OCI-LY1 (cell line): ENCODE measurements around the gene ATP6V0A1.

Source experiments
- H2AFZ ChIP-seq: fragments of 200-600 bp; sonication (generic), shearing (Covaris generic); 2 replicates; pipeline ENCODE4 v1.6.0; 2014; ENCODE audit warnings: antibody characterized with exemption, mild to moderate bottlenecking, low read length
- H3F3A ChIP-seq: fragments of 200-600 bp; sonication (generic), shearing (Covaris generic); 2 replicates; pipeline ENCODE4 v1.6.0; 2014; ENCODE audit warnings: mild to moderate bottlenecking, antibody characterized with exemption, low read length, moderate library complexity; ENCODE audit not compliant: insufficient read depth
- H3K27ac ChIP-seq: fragments of 200-600 bp; sonication (generic); 2 replicates; pipeline ENCODE4 v1.5.1; 2014; ENCODE audit warnings: low read length, mixed run types, mild to moderate bottlenecking, low read depth; ENCODE audit not compliant: poor library complexity, severe bottlenecking
- H3K27me3 ChIP-seq: fragments of 200-600 bp; sonication (generic); 2 replicates; pipeline ENCODE4 v1.6.0; 2014; ENCODE audit warnings: antibody characterized with exemption, mild to moderate bottlenecking, low read length, moderate library complexity; ENCODE audit not compliant: insufficient read depth
- H3K36me3 ChIP-seq: fragments of 200-600 bp; sonication (generic); 2 replicates; pipeline ENCODE4 v1.6.1; 2014; ENCODE audit warnings: mild to moderate bottlenecking, antibody characterized with exemption, low read length, moderate library complexity, mixed read lengths; ENCODE audit not compliant: insufficient read depth
- H3K4me1 ChIP-seq: fragments of 200-600 bp; sonication (generic); 2 replicates; pipeline ENCODE4 v1.5.1; 2014; ENCODE audit warnings: mild to moderate bottlenecking, low read length, moderate library complexity; ENCODE audit not compliant: insufficient read depth, severe bottlenecking
- H3K4me2 ChIP-seq: fragments of 200-600 bp; sonication (generic), shearing (Covaris generic); 2 replicates; pipeline ENCODE4 v1.6.1; 2014; ENCODE audit warnings: low read length
- H3K4me3 ChIP-seq: fragments of 200-600 bp; sonication (generic); 2 replicates; pipeline ENCODE4 v1.5.1; 2014; ENCODE audit warnings: low read length, low read depth, mild to moderate bottlenecking, mixed read lengths; ENCODE audit not compliant: poor library complexity, severe bottlenecking
- H3K79me2 ChIP-seq: fragments of 200-600 bp; shearing (Covaris generic); 2 replicates; pipeline ENCODE4 v1.6.1; 2016; ENCODE audit warnings: mixed run types, low read length, mixed read lengths; ENCODE audit not compliant: insufficient read depth
- H3K9ac ChIP-seq: fragments of 200-600 bp; sonication (generic), shearing (Covaris generic); 2 replicates; pipeline ENCODE4 v1.6.1; 2014; ENCODE audit warnings: mild to moderate bottlenecking, low read length, mixed read lengths
- H3K9me2 ChIP-seq: fragments of 200-600 bp; sonication (generic), shearing (Covaris generic); 2 replicates; pipeline ENCODE4 v1.6.1; 2014; ENCODE audit warnings: low read depth, mild to moderate bottlenecking, low read length, mixed read lengths
- H3K9me3 ChIP-seq: fragments of 200-600 bp; shearing (Covaris generic); 2 replicates; pipeline ENCODE4 v1.6.1; 2014; ENCODE audit warnings: low read length, mixed read lengths
- H4K20me1 ChIP-seq: fragments of 200-600 bp; sonication (generic), shearing (Covaris generic); 2 replicates; pipeline ENCODE4 v1.6.0; 2016; ENCODE audit warnings: mild to moderate bottlenecking, low read length; ENCODE audit not compliant: insufficient read depth
- CTCF ChIP-seq: fragments of 200-600 bp; sonication (generic), shearing (Covaris generic); IDR thresholded peaks from 2 replicates; pipeline ENCODE4 v1.5.1; 2017; ENCODE audit warnings: mild to moderate bottlenecking, antibody characterized with exemption, low read length, moderate library complexity, mixed read lengths
- EZH2 ChIP-seq: fragments of 200-600 bp; sonication (generic), shearing (Covaris generic); IDR thresholded peaks from 2 replicates; pipeline ENCODE4 v1.8.0; 2017; ENCODE audit warnings: borderline replicate concordance, mixed run types, mild to moderate bottlenecking, antibody characterized with exemption, low read length, moderate library complexity, mixed read lengths

The ATP6V0A1 gene

GRCh38 chr17:42421136-42421506, 37.6 kb upstream of the ATP6V0A1 start:
- TF ChIP-seq CTCF (no peak), EZH2 (no peak)
- no peaks in the 10 kb centered on the region for H3K4me1 ChIP-seq
- H3K9me3 ChIP-seq, result no peaks in the 10 kb centered on the region
- peaks cover 7% of the 10 kb centered on the region; the same call in 1 of the 2 replicates for H3K27me3 ChIP-seq
- no peak overlapping the region for H3K4me2 ChIP-seq
- no peaks in the 10 kb centered on the region for H3K9me2 ChIP-seq
- H2AFZ ChIP-seq, result no peak overlapping the region
- H3F3A ChIP-seq, result no peaks in the 10 kb centered on the region
- H3K36me3 ChIP-seq, result no peaks in the 10 kb centered on the region
- no peak overlapping the region for H3K4me3 ChIP-seq
- no peak overlapping the region for H3K27ac ChIP-seq
- no peaks in the 10 kb centered on the region for H3K79me2 ChIP-seq
- H4K20me1 ChIP-seq, result no peaks in the 10 kb centered on the region
- no peak overlapping the region for H3K9ac ChIP-seq

GRCh38 chr17:42421507-42422338, 37.0 kb upstream of the ATP6V0A1 start:
- no peak overlapping the region for H3K9ac ChIP-seq

GRCh38 chr17:42422412-42422957, 36.2 kb upstream of the ATP6V0A1 start:
- Histone ChIP-seq H3K9me2 (no peaks in the 10 kb centered on the region), H3K9me3 (no peaks in the 10 kb centered on the region), H3K4me2 (no peak overlapping the region; the same call in 1 of the 2 replicates), H3K4me1 (no peaks in the 10 kb centered on the region), H3F3A (no peaks in the 10 kb centered on the region), H3K36me3 (no peaks in the 10 kb centered on the region), H3K27me3 (peaks cover 7% of the 10 kb centered on the region; the same call in 1 of the 2 replicates), H4K20me1 (no peaks in the 10 kb centered on the region), H3K79me2 (no peaks in the 10 kb centered on the region), H3K27ac (no peak overlapping the region), H2AFZ (no peak overlapping the region), H3K4me3 (no peak overlapping the region), H3K9ac (no peak overlapping the region)
- TF ChIP-seq EZH2 (no peak), CTCF (no peak)

More at GRCh38 chr17:42421507-42422338, 37.0 kb upstream of the ATP6V0A1 start:
- no peaks in the 10 kb centered on the region for H3K79me2 ChIP-seq
- H2AFZ ChIP-seq, result no peak overlapping the region
- H3K4me2 ChIP-seq, result no peak overlapping the region
- H3K9me2 ChIP-seq, result no peaks in the 10 kb centered on the region
- no peak overlapping the region for H3K27ac ChIP-seq
- H3K36me3 ChIP-seq, result no peaks in the 10 kb centered on the region
- no peaks in the 10 kb centered on the region for H3K4me1 ChIP-seq
- no peak overlapping the region for H3K4me3 ChIP-seq
- no peaks in the 10 kb centered on the region for H4K20me1 ChIP-seq
- TF ChIP-seq EZH2 (no peak; the same call in 1 of the 2 replicates), CTCF (no peak)
- no peaks in the 10 kb centered on the region for H3F3A ChIP-seq
- H3K27me3 ChIP-seq, result peaks cover 7% of the 10 kb centered on the region; the same call in 1 of the 2 replicates
- no peaks in the 10 kb centered on the region for H3K9me3 ChIP-seq
